Measurements from ENCODE around the gene PRPS2.

The PRPS2 gene

GRCh38 chrX:12791257-12792228, at the start of gene PRPS2:
PRPS2 (plus strand) TSS chrX:12791412; CDS start chrX:12791498, 86 bp downstream.
- DNase-seq (ENCODE audit: low spot score): peak; percentile 46

GRCh38 chrX:12741416-12741815, 49.8 kb upstream of the PRPS2 start:
- DNase-seq (ENCODE audit: low spot score): no peak

- no peak for DNase-seq (ENCODE audit: low spot score)
Observed at GRCh38 chrX:12747433-12747832, 43.8 kb upstream of the PRPS2 start.

- no peak for DNase-seq (ENCODE audit: low spot score)
Observed at GRCh38 chrX:12751887-12752286, 39.3 kb upstream of the PRPS2 start.

GRCh38 chrX:12753366-12753765, 37.8 kb upstream of the PRPS2 start:
- no peak for DNase-seq (ENCODE audit: low spot score)

- no peak for DNase-seq (ENCODE audit: low spot score)
Observed at GRCh38 chrX:12758291-12758690, 32.9 kb upstream of the PRPS2 start.

GRCh38 chrX:12767856-12768255, 23.4 kb upstream of the PRPS2 start:
- no peak for DNase-seq (ENCODE audit: low spot score)

GRCh38 chrX:12768491-12768890, 22.7 kb upstream of the PRPS2 start:
- DNase-seq (ENCODE audit: low spot score): no peak

GRCh38 chrX:12770440-12770839, 20.8 kb upstream of the PRPS2 start:
- DNase-seq (ENCODE audit: low spot score): peak; percentile 11

GRCh38 chrX:12771445-12772069, 19.7 kb upstream of the PRPS2 start:
- peak; percentile 39 for DNase-seq (ENCODE audit: low spot score)

- DNase-seq (ENCODE audit: low spot score): no peak
Observed at GRCh38 chrX:12777670-12778069, 13.5 kb upstream of the PRPS2 start.

GRCh38 chrX:12779534-12779933, 11.7 kb upstream of the PRPS2 start:
- DNase-seq (ENCODE audit: low spot score): no peak

- no peak for DNase-seq (ENCODE audit: low spot score)
Observed at GRCh38 chrX:12788645-12789044, 2.6 kb upstream of the PRPS2 start.

- DNase-seq (ENCODE audit: low spot score): no peak
Observed at GRCh38 chrX:12789976-12790375, 1.2 kb upstream of the PRPS2 start.

- no peak for DNase-seq (ENCODE audit: low spot score)
Observed at GRCh38 chrX:12790885-12791256, 341 bp upstream of the PRPS2 start.

- no peak for DNase-seq (ENCODE audit: low spot score)
Observed at GRCh38 chrX:12792711-12793110, 1.5 kb downstream of the PRPS2 start.

GRCh38 chrX:12794654-12795053, 3.4 kb downstream of the PRPS2 start:
- DNase-seq (ENCODE audit: low spot score): no peak

- no peak for DNase-seq (ENCODE audit: low spot score)
Observed at GRCh38 chrX:12798601-12799000, 7.4 kb downstream of the PRPS2 start.

- DNase-seq (ENCODE audit: low spot score): no peak
Observed at GRCh38 chrX:12799118-12799517, 7.9 kb downstream of the PRPS2 start.

- DNase-seq (ENCODE audit: low spot score): no peak
Observed at GRCh38 chrX:12802741-12803140, 11.5 kb downstream of the PRPS2 start.

GRCh38 chrX:12804655-12805054, 13.4 kb downstream of the PRPS2 start:
- DNase-seq (ENCODE audit: low spot score): no peak

- no peak for DNase-seq (ENCODE audit: low spot score)
Observed at GRCh38 chrX:12805333-12805732, 14.1 kb downstream of the PRPS2 start.

- no peak for DNase-seq (ENCODE audit: low spot score)
Observed at GRCh38 chrX:12811658-12812057, 20.4 kb downstream of the PRPS2 start.
